Activated T-helper 9 cell treated with anti-CD3 and anti-CD28 coated beads, Interleukin-2, amount 50 U/mL, for 16 hours (primary cell): ENCODE measurements around the gene RITA1.

Experiments
- DNase-seq: peaks from one replicate; pipeline ENCODE4 v3.0.0-alpha.2; 2020; ENCODE audit warnings: low read depth

Gene RITA1

DNA sequence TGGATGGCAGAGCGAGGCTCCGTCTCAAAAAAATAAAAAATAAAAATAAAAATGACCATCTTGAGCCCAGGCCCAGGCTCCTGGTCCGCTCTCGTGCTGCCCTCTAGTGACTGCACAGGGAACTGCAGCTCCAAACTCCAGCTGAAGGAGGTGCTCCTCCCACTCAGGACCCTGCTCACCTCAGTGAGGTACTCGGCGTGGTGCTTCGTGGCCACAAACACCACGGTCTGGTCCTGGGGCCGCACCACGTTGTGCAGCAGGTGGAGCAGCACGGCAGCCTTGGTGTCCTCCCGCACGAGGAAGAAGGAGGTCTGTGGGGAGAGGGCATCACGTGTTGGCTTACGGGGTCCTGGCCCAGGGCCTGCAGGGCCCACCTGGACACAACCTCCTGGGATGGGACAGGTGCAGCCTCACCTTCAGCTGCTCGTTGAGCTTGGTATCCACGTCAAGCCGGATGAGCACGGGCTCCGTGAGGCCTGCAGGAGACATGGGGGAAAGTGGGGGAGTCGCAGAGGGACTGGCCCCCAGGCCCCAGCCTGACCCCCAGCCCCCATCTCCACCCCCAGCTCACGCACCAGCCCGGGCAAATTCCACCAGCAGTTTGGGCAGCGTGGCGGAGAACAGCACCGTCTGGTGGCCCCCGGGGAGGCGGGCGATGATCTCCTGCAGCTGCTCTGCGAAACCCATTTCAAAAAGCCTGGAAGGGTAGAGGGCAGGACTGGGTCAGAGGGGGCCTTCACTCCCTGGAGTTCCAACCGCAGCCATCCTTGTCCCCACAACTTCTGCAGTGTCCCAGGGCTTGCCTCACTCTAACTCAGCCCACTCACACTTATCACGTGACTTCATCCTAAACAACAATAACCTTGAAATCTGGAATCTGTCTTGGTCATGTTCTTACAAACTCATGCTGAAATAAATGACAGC, 10.8 kb upstream of the RITA1 start:
- DNase-seq, result peak; percentile 65

DNA sequence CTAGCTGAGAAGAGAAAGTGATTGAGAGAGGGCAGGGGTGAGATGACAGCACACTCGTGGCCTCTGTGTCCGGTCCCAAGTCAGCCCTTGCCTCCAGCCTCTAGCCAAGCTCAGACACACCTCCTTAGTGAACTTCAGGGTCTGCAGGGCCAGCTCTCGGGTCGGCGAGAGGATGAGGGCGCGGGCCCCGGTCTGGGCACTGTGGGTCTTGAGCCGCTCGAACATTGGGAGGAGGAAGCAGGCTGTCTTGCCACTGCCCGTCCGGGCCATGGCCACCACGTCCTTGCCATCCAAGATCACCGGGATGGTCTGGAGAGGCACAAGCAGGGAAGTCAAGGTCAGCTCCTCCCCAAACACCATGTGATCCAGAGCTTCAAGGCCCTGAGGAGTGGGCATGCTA, 6.5 kb upstream of the RITA1 start:
- DNase-seq, result no peak

DNA sequence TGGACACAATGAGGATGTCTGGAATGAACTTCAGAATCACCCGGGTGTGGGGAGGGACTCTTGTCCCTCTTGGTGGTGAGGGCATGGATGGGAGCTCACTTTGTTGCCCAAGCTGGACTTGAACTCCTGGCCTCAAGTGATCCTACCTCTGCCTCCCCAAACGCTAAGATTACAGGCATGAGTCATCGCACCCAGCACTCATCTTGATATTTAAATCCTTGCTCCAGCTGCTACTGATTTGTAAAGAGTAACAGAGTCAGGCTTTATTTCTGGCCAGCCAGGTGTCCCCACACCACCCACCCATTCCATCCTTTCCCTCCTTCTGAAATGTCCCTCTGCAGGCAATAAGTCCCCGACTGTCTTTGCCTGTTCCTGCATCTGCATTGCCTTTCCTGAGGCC, 5.2 kb upstream of the RITA1 start:
- DNase-seq, result no peak

GRCh38 chr12:113181975-113182374, 3.5 kb upstream of the RITA1 start:
- no peak for DNase-seq

- no peak for DNase-seq
Observed at GRCh38 chr12:113183030-113183589, 2.4 kb upstream of the RITA1 start.

DNA sequence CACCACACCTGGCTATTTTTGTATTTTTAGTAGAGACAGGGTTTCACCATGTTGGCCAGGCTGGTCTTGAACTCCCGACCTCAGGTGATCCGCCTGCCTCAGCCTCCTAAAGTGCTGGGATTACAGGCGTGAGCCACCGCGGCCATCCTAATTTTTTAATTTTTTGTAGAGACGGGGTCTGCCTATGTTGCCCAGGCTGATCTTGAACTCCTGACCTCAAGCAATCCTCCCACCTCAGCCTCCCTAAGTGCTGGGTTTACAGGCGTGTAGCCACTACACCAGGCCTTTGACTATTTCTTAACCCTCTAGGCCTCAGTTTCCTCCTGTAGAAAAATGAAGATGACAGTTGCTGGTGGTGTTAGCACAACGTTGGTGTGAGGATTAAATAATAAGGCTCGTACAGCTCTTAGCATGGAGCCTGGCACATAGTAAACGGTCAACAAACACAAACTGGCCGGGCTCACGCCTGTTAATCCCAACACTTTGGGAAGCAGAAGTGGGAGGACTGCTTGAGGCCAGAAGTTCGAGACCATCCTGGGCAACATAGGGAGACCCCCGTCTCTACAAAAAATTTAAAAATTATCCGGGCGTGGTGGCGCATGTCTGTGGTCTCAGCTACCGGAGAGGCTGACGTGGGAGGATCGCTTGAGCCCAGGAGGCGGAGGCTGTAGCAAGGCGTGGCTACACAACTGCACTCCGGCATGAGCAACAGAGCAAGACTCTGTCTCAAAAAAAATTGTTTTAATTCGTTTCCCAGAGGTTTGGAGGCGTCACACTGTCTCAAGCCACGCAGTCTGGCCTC, 1.2 kb upstream of the RITA1 start:
- peak; percentile 60 for DNase-seq

DNA sequence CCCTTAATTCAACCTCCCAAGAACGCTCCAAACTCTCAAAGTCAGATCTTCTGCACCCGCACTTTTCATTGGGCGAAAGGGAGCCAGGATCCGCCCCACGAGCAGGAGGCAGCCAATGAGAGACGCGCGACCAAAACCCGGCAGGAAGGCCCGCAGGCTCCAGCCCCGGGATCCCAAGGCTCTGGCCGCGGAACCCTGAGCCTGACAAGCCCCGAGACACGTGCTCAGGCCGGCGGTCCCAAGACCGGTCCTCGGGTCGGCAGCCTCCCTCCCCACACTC, 681 bp upstream of the RITA1 start:
- DNase-seq, result peak; percentile 80

DNA sequence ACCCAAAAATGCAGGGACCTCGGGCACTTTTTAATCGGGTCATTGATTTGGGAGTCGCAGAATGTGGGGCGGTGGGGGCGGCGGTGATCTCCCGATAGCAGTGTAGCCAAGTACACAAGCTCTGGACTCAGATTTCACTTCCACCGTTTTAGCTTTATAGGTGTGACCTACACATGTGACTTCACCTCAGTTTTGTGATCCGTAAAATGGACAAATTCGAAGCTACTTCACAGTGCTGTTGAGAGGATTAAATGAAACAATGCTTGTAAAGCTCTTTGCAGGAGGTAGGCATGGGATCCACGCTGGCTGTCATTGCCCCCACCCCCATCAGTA, 478 bp downstream of the RITA1 start:
- DNase-seq, result no peak

DNA sequence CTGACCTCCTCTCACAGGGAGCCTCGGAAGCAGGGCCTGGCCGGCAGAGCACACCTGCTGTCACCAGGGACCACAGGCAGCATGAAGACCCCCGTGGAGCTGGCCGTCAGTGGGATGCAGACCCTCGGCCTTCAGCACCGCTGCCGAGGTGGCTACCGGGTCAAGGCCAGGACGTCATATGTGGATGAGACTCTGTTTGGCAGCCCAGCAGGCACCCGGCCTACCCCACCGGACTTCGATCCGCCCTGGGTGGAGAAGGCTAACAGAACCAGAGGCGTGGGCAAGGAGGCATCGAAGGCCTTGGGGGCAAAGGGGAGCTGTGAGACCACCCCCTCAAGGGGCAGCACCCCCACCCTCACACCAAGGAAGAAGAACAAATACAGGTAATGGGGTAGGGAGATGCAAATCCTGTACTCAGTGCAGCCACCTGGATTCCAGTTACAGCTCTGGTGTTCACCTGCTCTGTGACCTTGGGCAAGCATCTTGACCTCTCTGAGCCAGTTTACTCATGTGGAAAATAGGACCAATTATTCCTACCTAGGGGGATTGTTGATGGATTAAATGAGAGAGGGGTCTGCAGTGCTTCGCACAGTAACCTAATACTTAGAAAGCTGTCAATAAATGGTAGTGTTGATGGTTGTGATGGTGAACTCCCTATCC, 1.3 kb downstream of the RITA1 start:
- no peak for DNase-seq

DNA sequence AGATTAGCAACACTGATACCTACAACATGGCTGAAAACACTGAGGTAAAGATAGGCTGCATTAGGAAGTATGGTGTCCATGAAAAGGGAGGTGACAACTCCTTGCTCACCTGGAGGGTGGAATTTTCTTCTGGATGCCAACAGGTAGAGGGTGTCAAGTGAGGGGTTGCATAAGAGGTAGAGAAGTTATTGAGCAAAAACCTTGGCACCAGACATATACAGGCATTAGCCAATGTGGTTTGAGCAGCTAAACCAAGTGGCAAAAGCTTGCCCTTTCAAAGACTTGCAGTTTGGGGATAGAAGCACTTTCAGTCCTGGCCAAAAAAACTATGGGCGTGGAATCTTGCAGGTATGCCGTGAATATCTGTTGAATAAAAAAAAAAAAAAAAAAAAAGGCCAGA, 3.8 kb downstream of the RITA1 start:
- DNase-seq, result no peak

- no peak for DNase-seq
Observed at GRCh38 chr12:113190761-113191160, 5.2 kb downstream of the RITA1 start.

DNA sequence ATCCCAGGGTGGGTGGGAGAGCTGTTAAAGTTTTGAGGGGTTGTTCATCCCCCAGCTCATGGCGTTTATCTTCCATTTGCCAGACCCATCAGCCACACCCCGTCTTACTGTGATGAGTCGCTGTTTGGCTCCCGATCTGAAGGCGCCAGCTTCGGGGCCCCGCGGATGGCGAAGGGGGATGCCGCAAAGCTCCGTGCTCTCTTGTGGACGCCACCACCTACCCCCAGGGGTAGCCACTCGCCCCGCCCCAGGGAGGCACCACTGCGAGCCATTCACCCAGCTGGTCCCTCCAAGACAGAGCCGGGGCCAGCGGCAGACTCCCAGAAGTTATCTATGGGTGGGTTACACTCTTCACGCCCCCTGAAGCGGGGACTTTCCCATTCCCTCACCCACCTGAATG, 5.7 kb downstream of the RITA1 start:
- DNase-seq, result no peak

DNA sequence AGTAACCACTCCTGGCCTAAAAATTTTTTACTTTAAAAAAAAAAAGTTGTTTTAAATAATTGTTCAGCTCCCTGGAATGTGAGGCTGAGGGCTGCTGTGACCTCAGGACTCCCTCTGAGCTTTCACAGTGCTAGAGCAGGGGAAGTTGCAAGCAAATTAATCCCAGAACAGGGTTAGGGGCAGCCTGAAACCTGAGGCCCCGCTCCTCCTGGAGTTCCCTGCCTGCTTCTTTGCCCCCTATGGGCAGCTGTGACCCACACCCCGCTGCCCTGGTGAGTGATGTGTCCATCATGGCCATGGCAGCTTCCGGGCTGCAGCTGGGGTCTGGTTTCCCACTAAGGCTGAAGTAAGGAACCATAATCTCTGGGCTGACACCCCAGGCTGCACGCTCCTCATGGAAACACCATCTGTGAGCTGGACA, 9.5 kb downstream of the RITA1 start:
- DNase-seq, result no peak

- DNase-seq, result no peak
Observed at GRCh38 chr12:113195598-113195997, 10.1 kb downstream of the RITA1 start.

DNA sequence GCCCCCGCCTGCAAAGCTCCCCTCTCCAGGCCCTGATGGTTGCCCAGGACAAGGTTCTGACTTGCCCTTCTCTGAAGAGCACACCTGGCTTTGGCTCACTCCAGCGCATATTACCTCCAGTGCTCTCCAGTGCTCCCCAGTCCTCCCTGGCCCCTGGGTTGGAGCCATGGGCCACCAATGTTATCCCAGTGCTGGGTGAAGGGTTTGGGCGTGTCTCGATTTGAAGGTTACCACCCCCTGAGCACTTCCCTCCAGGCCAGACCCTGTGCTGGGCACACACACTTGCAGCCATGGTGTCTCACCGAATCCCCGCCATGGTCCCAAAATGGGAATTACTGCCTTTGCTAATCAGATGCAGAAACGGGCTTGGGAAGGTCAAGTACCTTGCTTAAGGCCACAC, 11.1 kb downstream of the RITA1 start:
- no peak for DNase-seq

DNA sequence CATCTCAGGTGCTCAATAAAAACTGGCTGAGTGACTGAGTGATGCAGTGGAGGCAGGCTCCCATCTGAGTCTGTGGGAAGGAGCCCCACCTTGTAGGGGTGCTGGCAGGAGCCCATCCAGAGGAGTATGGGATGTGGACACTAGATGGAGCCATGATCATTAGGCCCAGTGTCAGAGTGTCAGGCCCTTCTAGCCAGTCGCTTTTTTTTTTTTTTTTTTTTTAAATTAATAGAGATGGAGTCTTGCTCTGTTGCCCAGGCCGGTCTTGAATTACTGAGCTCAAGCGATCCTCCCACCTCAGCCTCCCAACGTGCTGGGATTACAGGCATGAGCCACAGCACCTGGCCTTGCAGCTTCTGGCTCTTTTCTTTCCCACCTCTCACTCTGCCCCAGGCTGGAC, 11.5 kb downstream of the RITA1 start:
- DNase-seq, result no peak

DNA sequence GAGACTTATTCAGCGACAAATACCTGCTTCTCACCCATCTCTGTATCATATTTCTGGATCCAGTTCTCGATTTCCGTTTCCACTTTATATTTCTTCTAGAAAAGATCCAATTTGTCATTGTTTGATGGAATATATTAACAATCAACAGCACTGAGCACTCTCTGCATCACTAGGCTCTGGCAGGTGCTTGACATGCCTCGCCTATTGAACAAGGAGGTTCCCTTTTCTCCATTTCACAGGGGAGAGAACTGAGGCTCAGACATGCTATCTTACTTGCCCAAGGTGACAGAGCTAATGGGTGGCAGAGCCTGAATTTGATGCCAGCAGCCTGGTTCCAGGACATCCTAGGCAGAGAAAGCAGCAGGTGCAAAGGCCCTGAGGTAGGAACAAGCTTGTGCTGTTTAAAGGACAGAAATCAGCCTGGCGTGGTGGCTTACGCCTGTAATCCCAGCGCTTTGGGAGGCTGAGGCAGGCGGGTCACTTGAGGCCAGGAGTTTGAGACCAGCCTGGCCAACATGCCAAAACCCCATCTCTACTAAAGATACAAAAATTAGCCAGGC, 12.1 kb downstream of the RITA1 start:
- DNase-seq, result no peak

GRCh38 chr12:113198296-113198695, 12.8 kb downstream of the RITA1 start:
- DNase-seq, result no peak

DNA sequence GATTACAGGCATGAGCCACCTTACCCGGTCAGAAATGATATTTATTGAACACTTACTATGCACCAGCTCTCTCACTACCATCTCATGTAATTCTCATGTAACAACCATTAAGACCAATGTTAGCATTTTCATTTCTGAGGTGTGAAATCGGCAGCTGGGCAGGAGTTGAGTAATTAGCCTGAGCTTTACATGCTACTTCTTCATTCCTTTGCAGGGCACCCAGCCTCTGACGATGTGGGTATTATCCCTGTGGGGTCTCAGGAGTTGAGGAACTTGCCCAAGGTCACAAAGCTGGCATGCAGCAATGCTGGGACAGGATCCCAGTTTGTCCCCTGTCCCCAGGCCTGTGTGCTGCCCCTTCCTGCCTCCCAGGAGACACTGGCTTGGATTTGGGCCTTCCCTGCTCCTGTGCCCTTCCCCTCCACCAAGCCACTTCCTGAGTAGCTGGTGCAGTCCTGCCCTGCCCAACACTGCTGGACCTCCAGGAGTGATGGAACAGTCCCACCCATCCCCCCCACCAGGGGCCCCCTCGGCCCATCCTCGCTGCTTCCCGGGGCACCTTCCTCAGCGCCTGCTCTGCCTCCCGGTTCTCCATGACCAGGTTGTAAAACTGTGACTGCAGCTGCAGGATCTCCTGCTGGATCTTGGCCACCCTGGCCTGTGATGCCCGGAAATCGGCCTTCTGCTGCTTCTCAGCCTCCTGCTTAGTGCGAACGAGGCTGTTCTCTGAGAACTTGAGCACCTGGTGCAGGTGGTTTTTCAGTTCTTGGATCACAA, 14.7 kb downstream of the RITA1 start:
- DNase-seq, result no peak

- DNase-seq, result no peak
Observed at GRCh38 chr12:113201187-113202177, 16.0 kb downstream of the RITA1 start.
